Left renal pelvis (tissue), 4 donors: Measurements from ENCODE around the gene LCNL1. TPM values are rescaled to one million over a fixed set of nuclear protein-coding genes. Genes with fewer than 3 reads are reported as not detected.

Source experiments
- DNase-seq, 4 donors: peaks; one replicate each; pipeline ENCODE4 v3.0.0-alpha.2; 2013; ENCODE audit warnings: low read depth in 4 of 4, low spot score in 3 of 4
- polyA plus RNA-seq, 4 donors: library from polyadenylated mRNA; unstranded; fragments of 120-200 nt; gene quantifications; one replicate each; pipeline ENCODE4 v1.2.1, GENCODE V29; 2013; ENCODE audit not compliant: insufficient read length in 4 of 4

Gene LCNL1
- polyA plus RNA-seq, 4 donors = 0.11 to 0.45 (median 0.13) TPM; not detected in 1

- DNase-seq = no peak
These were observed 24.3 kb upstream of the LCNL1 start for GRCh38 chr9:136958473-136958872.

- DNase-seq = no peak
These were observed 23.6 kb upstream of the LCNL1 start for GRCh38 chr9:136958898-136959850.

- no peak for DNase-seq
These were observed 22.4 kb upstream of the LCNL1 start for GRCh38 chr9:136960212-136960937.

- DNase-seq = no peak
These were observed 21.9 kb upstream of the LCNL1 start for GRCh38 chr9:136960938-136961275.

GRCh38 chr9:136961279-136962065 is 21.3 kb upstream of the LCNL1 start:
- DNase-seq = no peak

- DNase-seq = no peak
These were observed 20.6 kb upstream of the LCNL1 start for GRCh38 chr9:136962163-136962562.

GRCh38 chr9:136962701-136963248 is 20.0 kb upstream of the LCNL1 start:
- no peak for DNase-seq

GRCh38 chr9:136963341-136963740 is 19.5 kb upstream of the LCNL1 start:
- DNase-seq = no peak

- DNase-seq = no peak
These were observed 19.0 kb upstream of the LCNL1 start for GRCh38 chr9:136963751-136964150.

GRCh38 chr9:136964171-136964689 is 18.6 kb upstream of the LCNL1 start:
- DNase-seq = no peak

GRCh38 chr9:136964833-136965422 is 17.9 kb upstream of the LCNL1 start:
- DNase-seq = no peak

GRCh38 chr9:136965771-136966484 is 16.9 kb upstream of the LCNL1 start:
- no peak for DNase-seq

GRCh38 chr9:136968333-136969127 is 14.3 kb upstream of the LCNL1 start:
- DNase-seq = no peak

- no peak for DNase-seq
These were observed 13.6 kb upstream of the LCNL1 start for GRCh38 chr9:136969150-136969549.

- no peak for DNase-seq
These were observed 13.0 kb upstream of the LCNL1 start for GRCh38 chr9:136969774-136970173.

- DNase-seq = no peak
These were observed 12.4 kb upstream of the LCNL1 start for GRCh38 chr9:136970361-136970760.

- no peak for DNase-seq
These were observed 11.0 kb upstream of the LCNL1 start for GRCh38 chr9:136971746-136972145.

GRCh38 chr9:136972335-136972734 is 10.5 kb upstream of the LCNL1 start:
- no peak for DNase-seq

GRCh38 chr9:136972743-136973142 is 10.1 kb upstream of the LCNL1 start:
- no peak for DNase-seq
